Endothelial cell of hepatic sinusoid (primary cell): ENCODE measurements around the gene MLLT1.
"Not testable (repeated sequence)": the region's sequence is repeated elsewhere in the genome, so short reads cannot be mapped to it uniquely, and the experiment has no call there.

Experiments
- in situ Hi-C: cut with HindIII; loops from 2 replicates; pipeline ENCODE4 v1.10.0; 2017; ENCODE audit warnings: low sequenced_read_pairs

Gene MLLT1, protein sequence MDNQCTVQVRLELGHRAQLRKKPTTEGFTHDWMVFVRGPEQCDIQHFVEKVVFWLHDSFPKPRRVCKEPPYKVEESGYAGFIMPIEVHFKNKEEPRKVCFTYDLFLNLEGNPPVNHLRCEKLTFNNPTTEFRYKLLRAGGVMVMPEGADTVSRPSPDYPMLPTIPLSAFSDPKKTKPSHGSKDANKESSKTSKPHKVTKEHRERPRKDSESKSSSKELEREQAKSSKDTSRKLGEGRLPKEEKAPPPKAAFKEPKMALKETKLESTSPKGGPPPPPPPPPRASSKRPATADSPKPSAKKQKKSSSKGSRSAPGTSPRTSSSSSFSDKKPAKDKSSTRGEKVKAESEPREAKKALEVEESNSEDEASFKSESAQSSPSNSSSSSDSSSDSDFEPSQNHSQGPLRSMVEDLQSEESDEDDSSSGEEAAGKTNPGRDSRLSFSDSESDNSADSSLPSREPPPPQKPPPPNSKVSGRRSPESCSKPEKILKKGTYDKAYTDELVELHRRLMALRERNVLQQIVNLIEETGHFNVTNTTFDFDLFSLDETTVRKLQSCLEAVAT

GRCh38 chr19:6279931-6280591 is at the start of gene MLLT1:
TSS of gene MLLT1 (minus strand) at chr19:6279975. CDS start at chr19:6279784, 191 bp downstream.
- in situ Hi-C loops, result loop anchor here (10.0 kb wide), 1 partner anchor 55 kb away; the partner anchor contains the start of gene ACER1

DNA sequence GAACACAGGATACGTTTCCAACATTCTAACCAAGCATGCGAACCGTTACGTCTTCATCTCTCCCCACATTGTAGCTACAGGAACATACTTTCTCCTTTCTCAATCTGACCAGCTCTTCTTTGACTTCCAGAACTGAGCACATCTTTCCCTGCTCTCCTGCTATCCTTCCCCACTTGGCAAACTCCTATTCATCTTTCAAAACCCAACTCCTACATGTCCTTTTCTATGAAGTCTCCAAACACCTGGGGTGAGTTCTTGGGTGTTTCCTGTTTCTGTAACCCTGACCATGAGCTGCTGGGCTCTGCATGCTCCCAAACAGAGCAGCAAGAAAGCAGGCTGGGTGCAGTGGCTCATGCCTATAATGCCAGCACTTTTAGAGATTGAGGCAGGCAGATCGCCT is 47.0 kb upstream of the MLLT1 start:
- in situ Hi-C loops, result no loop called here

DNA sequence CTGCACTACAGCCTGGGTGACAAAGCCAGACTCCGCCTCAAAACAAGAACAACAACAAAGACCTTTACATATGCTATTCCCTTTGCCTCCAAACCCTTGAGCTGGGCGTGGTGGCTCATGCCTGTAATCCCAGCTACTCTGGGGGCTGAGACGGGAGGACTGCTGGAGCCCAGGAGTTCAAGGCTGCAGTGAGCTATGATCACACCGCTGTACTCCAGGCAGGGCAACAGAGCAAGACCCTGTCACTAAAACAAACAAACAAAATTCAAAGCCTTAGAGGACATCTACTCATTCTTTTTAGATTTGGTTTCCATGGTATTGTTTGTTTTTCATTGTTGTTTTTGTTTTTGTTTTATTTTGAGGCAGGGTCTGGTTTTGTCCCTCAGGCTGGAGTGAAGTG is 45.8 kb upstream of the MLLT1 start:
- in situ Hi-C loops, result no loop called here

DNA sequence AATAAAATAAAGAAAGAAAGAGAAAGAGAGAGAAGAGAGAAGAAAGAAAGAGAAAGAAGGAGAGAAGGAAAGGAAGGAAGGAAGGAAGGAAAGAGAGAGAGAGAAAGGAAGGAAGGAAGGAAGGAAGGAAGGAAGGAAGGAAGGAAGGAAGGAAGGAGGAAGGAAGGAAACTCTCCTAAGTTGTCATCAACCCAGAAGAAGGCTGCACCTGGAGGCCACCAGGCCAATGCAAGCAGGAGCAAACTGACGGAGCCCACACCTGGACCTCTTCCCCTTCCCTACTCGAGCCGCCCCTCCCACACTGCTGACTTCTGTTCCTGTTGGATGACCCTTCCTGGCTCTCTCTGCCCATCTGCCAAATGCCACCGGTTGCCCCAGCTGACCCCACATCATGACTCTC is 45.0 kb upstream of the MLLT1 start:
- in situ Hi-C loops, result no loop called here

- in situ Hi-C loops, result no loop called here
Observed at GRCh38 chr19:6322284-6322683, 42.5 kb upstream of the MLLT1 start.

- in situ Hi-C loops, result no loop called here
Observed at GRCh38 chr19:6319376-6319775, 39.6 kb upstream of the MLLT1 start.

GRCh38 chr19:6318772-6319171 is 39.0 kb upstream of the MLLT1 start:
- in situ Hi-C loops, result no loop called here

DNA sequence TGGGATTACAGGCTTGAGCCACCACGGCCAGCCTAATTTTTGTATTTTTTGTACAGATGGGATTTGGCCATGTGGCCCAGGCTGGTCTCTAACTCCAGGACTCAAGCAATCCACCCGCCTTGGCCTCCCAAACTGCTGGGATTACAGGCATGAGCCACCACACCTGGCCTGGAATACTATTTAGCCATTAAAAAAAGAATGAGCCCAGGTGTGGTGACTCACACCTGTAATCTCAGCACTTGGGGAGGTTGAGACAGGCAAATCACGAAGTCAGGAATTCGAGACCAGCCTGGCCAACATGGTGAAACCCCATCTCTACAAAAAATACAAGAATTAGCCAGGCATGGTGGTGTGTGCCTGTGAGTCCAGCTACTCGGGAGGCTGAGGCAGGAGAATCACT is 35.9 kb upstream of the MLLT1 start:
- in situ Hi-C loops, result not testable (repeated sequence)

- in situ Hi-C loops, result no loop called here
Observed at GRCh38 chr19:6313398-6313969, 33.7 kb upstream of the MLLT1 start.

- in situ Hi-C loops, result no loop called here
Observed at GRCh38 chr19:6312018-6312417, 32.2 kb upstream of the MLLT1 start.

DNA sequence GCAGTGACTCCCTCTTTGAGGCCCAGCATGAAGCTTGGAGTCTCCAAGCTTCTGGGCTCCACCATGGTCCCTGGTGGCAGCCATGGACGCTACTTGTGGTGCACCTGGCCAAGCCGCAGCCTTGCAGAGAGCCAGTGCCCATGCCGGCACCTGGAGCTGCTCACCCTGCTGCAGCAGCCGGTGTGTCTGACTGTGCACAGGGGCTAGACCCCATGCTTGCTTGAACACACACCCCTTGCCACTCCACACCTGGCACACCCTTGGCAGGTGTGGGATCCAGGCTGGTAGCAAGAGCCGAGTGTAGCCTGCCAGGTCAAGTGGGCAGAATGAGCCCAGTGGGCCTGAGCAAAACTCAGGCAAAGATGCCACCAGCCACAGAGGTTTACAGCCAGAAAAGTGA is 18.6 kb upstream of the MLLT1 start:
- in situ Hi-C loops, result loop anchor here (10.0 kb wide), 2 partner anchors 196 to 254 kb away; no protein-coding TSS in a partner anchor

DNA sequence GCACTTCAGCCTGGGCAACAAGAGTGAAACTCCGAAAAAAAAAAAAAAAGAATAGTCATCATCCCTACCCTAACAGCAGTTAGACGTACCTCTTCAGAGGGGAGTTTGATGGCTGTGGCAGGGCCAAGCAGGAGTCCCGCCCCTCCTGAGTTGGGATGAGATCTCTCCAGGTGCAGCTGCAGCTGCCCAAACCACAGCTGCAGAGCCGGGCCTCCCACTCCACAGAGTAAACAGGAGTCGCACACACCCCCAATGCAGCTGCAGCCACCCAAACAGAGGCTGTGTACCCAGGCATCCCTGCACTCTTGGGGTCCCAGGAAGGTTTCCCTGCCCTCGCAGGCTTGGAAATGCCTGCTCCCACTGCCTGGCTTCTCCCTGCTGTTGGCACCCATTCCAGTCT is 17.4 kb upstream of the MLLT1 start:
- in situ Hi-C loops, result loop anchor here (10.0 kb wide), 2 partner anchors 198 to 252 kb away; no protein-coding TSS in a partner anchor

DNA sequence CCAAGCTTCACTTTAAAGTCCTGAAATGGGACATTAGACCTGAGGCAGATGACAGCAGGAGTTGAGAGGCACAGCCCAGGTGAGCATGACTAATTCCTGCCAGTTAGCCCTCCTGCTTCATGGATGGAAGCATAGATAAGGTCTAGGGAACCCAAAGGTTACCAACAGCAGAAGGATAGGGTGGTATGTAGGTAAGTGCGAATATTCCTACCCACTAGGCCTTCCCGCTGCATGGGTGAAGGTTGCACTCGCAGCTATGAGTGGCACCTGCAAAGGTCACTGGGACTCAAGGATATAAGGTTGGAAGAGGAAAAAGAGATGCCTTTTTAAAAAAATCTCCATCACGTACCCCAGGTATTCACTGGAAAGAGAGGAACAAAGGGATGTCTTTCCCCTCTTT is 12.2 kb upstream of the MLLT1 start:
- in situ Hi-C loops, result loop anchor here (5.0 to 10.0 kb wide), 3 partner anchors 145 to 247 kb away; no protein-coding TSS in a partner anchor

GRCh38 chr19:6288737-6289136 is 9.0 kb upstream of the MLLT1 start:
- in situ Hi-C loops, result no loop called here

DNA sequence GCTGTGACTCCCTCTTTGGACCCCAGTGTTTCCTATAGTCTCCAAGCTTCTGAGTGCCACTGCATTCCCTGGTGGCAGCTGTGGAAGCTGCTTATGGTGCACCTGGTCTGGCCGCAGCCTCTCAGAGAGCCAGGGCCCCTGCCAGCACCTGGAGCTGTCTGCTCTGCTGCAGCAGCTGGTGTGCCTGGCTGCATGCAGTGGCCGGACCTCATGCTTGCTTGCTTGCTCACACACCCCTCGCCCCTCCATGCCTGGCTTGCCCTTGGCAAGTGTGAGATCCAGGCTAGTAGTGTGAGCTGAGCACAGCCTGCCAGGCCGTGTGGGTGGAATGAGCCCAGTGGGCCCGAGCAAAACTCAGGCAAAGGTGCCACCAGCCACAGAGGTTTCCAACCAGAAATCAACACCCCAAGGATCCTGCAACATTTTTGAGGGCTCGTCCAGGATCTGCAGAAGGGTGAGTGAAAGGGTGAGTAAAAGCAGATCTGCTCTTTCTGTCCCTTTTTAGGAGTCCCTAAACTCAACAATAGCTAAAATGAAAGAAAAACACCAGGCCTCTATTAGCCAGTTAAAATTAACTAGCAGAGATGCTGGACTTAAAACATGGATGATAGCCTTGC is 7.6 kb upstream of the MLLT1 start:
- in situ Hi-C loops, result no loop called here

GRCh38 chr19:6286676-6287075 is 6.9 kb upstream of the MLLT1 start:
- in situ Hi-C loops, result no loop called here

- in situ Hi-C loops, result not testable (repeated sequence)
Observed at GRCh38 chr19:6282393-6282792, 2.6 kb upstream of the MLLT1 start.

- in situ Hi-C loops, result loop anchor here (10.0 kb wide), 1 partner anchor 55 kb away; the partner anchor contains the start of gene ACER1
Observed at GRCh38 chr19:6279620-6279930, 200 bp downstream of the MLLT1 start.

GRCh38 chr19:6278740-6279619 is 795 bp downstream of the MLLT1 start:
- in situ Hi-C loops, result loop anchor here (10.0 kb wide), 1 partner anchor 56 kb away; the partner anchor contains the start of gene ACER1

- in situ Hi-C loops, result loop anchor here (10.0 kb wide), 1 partner anchor 57 kb away; the partner anchor contains the start of gene ACER1
Observed at GRCh38 chr19:6278051-6278450, 1.7 kb downstream of the MLLT1 start.
